SIG-M5 (cell line): ENCODE results near the gene PPFIBP1.
"Not testable (repeated sequence)": the region's sequence is repeated elsewhere in the genome, so short reads cannot be mapped to it uniquely, and the experiment has no call there.

ENCODE experiments used
- DNase-seq: peaks from one replicate; lab custom pipeline; 2025; lab: John Stamatoyannopoulos, UW

The PPFIBP1 gene

GRCh38 chr12:27592548-27592947 is 68.5 kb downstream of the PPFIBP1 start:
- no peak for DNase-seq

DNA sequence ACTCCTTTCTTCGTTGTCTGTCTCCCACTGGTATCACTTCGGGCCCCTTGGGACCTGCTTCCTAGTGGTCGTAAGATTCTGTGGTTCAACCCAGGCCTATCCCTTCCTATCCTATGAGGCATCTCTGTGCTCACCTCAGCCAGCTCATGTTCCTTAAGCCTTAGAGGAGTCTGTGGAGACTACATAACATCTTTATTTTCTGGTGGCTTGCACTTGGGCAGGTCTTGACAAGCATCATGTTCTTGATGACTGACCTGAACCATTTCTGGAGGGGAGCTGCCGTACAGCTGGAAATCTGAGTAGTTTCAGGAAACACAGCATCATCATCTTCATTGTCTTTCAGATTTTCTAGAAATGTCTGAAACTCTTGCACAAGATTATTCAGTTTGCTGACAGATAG is 69.3 kb downstream of the PPFIBP1 start:
- DNase-seq = no peak

- no peak for DNase-seq
Measured at GRCh38 chr12:27595231-27595642, 71.2 kb downstream of the PPFIBP1 start.

GRCh38 chr12:27598866-27599265 is 74.9 kb downstream of the PPFIBP1 start:
- DNase-seq = not testable (repeated sequence)

DNA sequence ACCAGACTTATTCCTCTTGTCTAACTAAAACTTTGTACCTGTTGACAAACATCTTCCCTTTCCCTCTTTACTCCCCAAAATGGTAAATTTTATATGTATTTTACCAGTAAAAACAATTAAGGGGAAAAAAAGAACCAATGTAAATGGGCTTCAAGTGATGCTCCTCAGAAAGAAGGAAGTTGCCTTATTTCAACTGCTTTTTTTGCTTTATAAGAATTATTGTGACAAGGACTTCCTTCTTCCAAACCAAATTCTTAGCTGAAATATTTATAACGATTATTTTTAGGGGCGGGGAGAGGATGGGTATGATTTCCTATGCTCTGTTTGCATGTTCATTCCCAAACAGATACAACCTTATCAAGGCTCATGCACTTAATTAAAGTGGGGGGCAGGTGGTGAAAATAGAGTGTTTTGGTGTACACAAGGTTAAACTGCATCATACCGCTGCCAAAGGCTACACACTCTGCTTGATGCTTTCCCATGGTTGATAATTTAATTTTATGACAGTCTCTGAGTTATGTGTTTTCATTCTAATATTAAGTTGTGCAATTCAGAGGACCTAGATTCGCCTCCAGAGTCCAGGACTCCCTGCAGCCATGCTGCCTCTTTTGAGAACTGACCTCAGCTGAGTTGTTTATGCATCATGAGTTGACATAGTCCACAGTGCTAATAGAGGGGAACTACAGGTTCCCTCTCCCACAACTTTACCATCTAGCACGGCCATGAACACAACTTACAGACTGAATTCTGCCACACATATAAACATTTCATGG is 77.2 kb downstream of the PPFIBP1 start:
- DNase-seq = not testable (repeated sequence)

DNA sequence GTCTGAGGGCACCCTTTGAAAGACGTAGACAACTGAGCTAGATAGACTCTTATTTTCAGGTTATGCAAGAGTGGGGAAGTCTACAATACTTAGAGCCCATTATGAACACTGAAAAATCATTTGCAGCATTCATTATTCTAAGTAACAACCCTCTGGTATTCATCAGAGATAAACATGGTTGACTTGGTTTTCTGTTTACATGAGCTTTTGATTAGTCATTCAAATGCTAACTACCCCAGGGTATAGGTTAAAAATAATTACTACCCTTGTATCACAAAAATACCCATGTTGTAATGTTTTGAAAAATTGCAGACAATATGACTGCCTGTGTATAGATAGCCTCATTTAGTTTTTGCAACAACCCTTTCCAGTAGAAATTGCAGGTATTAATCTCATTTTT is 78.5 kb downstream of the PPFIBP1 start:
- DNase-seq = no peak

DNA sequence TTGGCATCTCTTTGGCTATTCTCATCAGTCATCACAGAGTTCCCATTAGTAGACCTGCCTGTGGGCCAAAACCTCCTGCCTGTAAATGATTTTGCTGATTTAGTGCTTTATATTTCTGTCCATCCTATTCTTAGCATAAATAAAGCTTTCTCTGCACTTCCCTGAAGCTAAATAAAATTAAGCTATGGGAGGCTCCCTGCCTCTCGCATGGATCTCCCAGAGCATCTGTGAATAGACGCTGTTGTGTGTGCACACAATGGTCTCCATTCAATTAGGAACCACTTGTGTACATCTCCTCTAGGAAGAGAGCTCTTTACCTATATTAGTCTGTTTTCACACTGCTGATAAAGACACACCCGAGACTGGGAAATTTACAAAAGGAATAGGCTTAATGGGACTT is 80.4 kb downstream of the PPFIBP1 start:
- no peak for DNase-seq

DNA sequence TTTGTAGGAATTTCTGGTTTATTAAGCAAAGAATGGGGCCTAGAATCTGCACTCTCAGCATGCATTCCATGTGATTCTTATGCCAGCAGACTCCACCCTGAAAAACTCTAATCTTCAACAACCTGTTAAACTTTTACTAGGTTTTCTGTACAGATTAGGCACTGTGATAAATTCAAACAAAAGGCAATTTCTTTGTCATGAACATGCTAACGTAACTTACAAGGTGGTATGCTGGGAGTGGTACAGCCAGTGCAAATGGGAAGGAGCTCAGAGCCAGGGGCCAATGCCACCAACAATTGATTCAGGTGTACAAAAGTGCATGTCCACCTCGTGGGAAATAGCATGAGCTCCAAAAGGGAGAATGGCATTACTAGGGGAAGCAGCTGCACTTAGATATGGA is 83.0 kb downstream of the PPFIBP1 start:
- no peak for DNase-seq

- DNase-seq = no peak
Measured at GRCh38 chr12:27607591-27607990, 83.6 kb downstream of the PPFIBP1 start.

- DNase-seq = no peak
Measured at GRCh38 chr12:27608890-27609289, 84.9 kb downstream of the PPFIBP1 start.

GRCh38 chr12:27610374-27610773 is 86.4 kb downstream of the PPFIBP1 start:
- DNase-seq = no peak

GRCh38 chr12:27614386-27614785 is 90.4 kb downstream of the PPFIBP1 start:
- no peak for DNase-seq

DNA sequence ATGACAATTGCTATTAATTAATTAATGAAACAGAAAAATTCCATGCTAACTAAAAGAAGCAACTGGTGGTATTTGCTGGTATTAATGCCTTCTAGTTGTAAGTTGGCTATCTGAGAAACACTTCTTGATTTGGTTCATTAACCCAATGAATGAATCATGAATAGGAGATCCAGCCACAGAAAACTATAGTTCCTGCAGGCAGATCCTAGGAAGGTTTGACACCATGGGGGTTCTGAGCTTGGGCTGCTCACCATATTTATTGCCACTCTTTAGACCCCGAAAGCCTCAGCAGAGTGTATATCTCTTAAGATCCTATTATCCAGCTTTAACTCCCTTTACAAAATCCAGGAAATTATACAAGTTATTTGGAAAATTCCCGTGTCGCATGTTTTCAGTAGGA is 90.9 kb downstream of the PPFIBP1 start:
- no peak for DNase-seq

GRCh38 chr12:27615331-27615891 is 91.4 kb downstream of the PPFIBP1 start:
- no peak for DNase-seq

GRCh38 chr12:27616356-27617142 is 92.5 kb downstream of the PPFIBP1 start:
- no peak for DNase-seq

DNA sequence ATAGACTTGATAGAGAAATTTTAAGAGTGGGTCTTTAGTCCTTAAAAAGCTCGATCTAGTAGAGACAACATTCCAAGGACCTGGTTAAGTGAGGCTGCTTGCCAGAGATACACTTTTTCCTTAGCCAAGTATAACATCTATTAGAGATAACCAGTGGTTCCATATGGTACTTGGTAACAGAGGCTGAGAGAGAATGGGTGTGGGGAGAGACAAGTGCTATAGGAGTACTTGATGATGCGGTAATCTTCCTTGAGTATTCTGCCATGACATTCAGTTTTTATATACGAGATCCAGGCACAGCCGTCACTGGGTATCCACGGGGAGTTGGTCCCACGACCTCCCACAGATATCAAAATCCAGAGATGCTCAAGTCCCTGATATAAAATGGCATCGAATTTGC is 94.8 kb downstream of the PPFIBP1 start:
- DNase-seq = no peak

DNA sequence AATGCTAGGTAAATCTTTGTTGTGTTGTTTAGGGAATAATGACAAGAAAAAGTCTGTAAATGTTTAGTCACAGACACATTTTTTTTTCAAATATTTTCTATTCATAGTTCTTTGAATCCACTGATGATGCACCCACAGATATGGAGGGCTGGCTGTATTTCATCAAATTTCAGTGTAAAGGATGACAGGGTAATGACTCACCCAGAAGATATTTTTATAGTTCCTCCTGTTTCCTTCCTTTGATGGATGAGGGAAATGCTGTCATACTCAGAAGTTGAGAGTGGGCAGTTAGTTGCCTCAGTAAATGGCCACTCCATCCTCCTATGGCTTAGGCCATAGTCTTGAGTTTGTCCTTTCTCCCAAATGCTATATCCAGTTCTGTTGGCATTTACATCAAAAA is 95.3 kb downstream of the PPFIBP1 start:
- no peak for DNase-seq

GRCh38 chr12:27620121-27620520 is 96.1 kb downstream of the PPFIBP1 start:
- DNase-seq = no peak

GRCh38 chr12:27622436-27623195 is 98.6 kb downstream of the PPFIBP1 start:
- DNase-seq = no peak

- DNase-seq = no peak
Measured at GRCh38 chr12:27623645-27624044, 99.6 kb downstream of the PPFIBP1 start.

GRCh38 chr12:27624586-27624985 is 100.6 kb downstream of the PPFIBP1 start:
- DNase-seq = no peak

DNA sequence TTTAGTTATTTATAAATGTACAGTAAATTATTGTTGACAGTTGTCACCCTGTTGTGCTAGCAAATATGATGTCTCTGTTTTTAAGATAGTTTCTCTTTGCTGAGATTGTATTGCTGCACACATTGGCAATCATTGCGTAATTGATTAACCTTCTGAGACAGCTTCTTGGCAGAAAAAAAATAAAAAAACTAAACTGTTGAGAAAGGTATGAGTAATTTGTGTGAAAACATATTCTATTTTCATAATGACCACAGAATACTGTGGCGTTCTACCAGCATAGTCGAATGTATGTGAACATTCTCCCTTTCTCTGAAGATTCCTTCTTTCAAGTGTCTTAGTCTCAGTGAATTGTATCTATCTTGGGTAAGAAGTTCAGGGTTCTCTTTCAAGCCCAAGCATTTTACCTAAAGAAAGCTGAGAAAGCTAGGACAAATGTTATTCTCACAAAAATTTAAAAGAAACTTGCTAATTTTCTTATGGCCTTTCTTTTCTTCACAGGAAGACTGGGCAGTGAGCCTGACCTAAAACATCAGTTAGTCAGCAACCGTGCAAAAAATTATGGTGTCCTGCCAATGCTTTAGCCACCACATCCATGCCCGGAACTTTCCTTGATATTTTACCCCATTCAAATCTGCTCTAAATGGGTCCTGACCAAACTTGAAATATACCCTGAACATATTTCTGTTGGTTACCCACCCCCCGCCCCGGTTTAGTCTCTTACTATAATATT is 103.3 kb downstream of the PPFIBP1 start:
- peak; percentile 56 for DNase-seq
